Lung (tissue), 12 donors: ENCODE data around the gene ACSS2. TPM values are rescaled to one million over a fixed set of nuclear protein-coding genes. Genes with fewer than 3 reads are reported as not detected.
A peak's percentile ranks its signal among the peaks of the same experiment; 100 is the strongest.

ENCODE experiments used
- ATAC-seq: fragments of 200-7000 bp; cut with Tn5 transposase; one replicate; pipeline ENCODE4 v1.9.1; 2020; ENCODE audit warnings: moderate number of reproducible peaks; ENCODE audit not compliant: insufficient read depth, low FRiP score
- DNase-seq, 3 donors: peaks; one replicate each; pipeline ENCODE4 v3.0.0-alpha.2; 2013 to 2017
- H3K27ac ChIP-seq, 2 donors: one replicate each; pipeline ENCODE4 v1.5.1; 2013; ENCODE audit warnings: mild to moderate bottlenecking in 2 of 2, moderate library complexity in 2 of 2, control low read depth in 1 of 2, inconsistent platforms in 1 of 2, low read depth in 1 of 2, low read length in 1 of 2
- H3K27me3 ChIP-seq, 3 donors: one replicate each; pipeline ENCODE4 v1.5.1; 2013; ENCODE audit warnings: low read length in 2 of 3; ENCODE audit not compliant: control insufficient read depth in 3 of 3, insufficient read depth in 3 of 3
- H3K36me3 ChIP-seq, 4 donors: one replicate each; pipeline ENCODE4 v1.5.1; 2013; ENCODE audit warnings: low read length in 4 of 4, mild to moderate bottlenecking in 1 of 4, moderate library complexity in 1 of 4; ENCODE audit not compliant: control insufficient read depth in 4 of 4, insufficient read depth in 4 of 4
- H3K4me1 ChIP-seq, 5 donors: one replicate each; pipeline ENCODE4 v1.5.1; 2013; ENCODE audit warnings: low read length in 5 of 5, mild to moderate bottlenecking in 2 of 5, moderate library complexity in 1 of 5; ENCODE audit not compliant: control insufficient read depth in 5 of 5, insufficient read depth in 5 of 5
- H3K4me3 ChIP-seq: one replicate; pipeline ENCODE4 v1.5.1; 2013; ENCODE audit warnings: mild to moderate bottlenecking, control low read depth, moderate library complexity
- H3K9ac ChIP-seq, 2 donors: one replicate each; pipeline ENCODE4 v1.5.1; 2013; ENCODE audit warnings: low read length in 2 of 2, control low read depth in 1 of 2; ENCODE audit not compliant: insufficient read depth in 1 of 2
- H3K9me3 ChIP-seq, 4 donors: one replicate each; pipeline ENCODE4 v1.5.1; 2013; ENCODE audit warnings: low read length in 3 of 4, mild to moderate bottlenecking in 1 of 4, moderate library complexity in 1 of 4; ENCODE audit not compliant: control insufficient read depth in 4 of 4, insufficient read depth in 3 of 4
- WGBS, 2 donors: extraction: QIAGEN DNeasy Blood & Tissue Kit; methylation state at CpG; one replicate each; pipeline ENCODE4 v1.1.7; 2013; 5-methylcytosine and 5-hydroxymethylcytosine counted together
- polyA plus RNA-seq, 2 donors: library from polyadenylated mRNA; stranded (reverse); fragments of 200-250 nt; gene quantifications; one replicate each; pipeline ENCODE4 v1.2.1, GENCODE V29; 2013
- total RNA-seq, 2 donors: library from RNA; depleted of rRNA in 1 of 2; stranded (reverse); fragments of >200 nt in 1 of 2; gene quantifications; one replicate each; pipeline ENCODE4 v1.2.1, GENCODE V29; 2014 to 2021
- TF ChIP-seq, protein P1 (sequence below): IDR thresholded peaks from 2 replicates; pipeline ENCODE4 v1.5.1; 2012; ENCODE audit warnings: mild to moderate bottlenecking; ENCODE audit errors: control extremely low read depth, extremely low read depth
- donor health status: control.
- donor health status: control.
- donor health status: Bipolar disorder and iron deficiency.
- donor health status: healthy.
- donor health status: DM: yes; HTN: yes; CAD: no.

The ACSS2 gene
- total and polyA plus RNA-seq, 4 donors, result 69.7 to 300 (median 161) TPM

DNA sequence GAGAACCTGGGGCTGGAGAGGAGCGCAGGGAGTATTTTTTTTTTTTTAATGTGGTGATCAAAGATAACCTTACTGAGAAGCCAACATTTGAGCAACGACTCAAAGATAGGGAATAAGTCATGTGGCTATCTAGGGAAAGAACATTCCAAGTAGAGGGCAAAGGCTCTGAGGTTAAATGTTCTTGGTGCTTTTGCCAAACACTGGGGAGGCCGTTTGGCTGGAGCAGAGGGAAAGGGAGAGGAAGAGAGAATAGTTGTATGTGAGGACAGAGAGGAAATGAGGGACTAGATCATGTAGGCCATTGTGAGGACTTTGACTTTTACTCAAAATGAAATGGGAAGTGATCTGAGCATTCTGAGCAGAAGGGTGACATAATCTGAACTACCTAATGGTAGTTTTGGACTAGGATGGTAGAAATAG is 27.8 kb downstream of the ACSS2 start:
- H3K36me3 ChIP-seq, result peaks cover 0 to 3% (median 0%) of the 10 kb centered on the region in 4 donors
- ATAC-seq (no peak), DNase-seq (no peak)
- WGBS, 2 donors, result 54 to 62% methylated on average over 3 of the region's 3 CpGs
- peak overlapping the region in 1 of 2 donors; percentile 73 for H3K27ac ChIP-seq
- H3K9ac ChIP-seq, result no peak overlapping the region
- no peak overlapping the region for H3K4me3 ChIP-seq
- H3K27me3 ChIP-seq, result no peaks in the 10 kb centered on the region
- TF ChIP-seq, protein P1, sequence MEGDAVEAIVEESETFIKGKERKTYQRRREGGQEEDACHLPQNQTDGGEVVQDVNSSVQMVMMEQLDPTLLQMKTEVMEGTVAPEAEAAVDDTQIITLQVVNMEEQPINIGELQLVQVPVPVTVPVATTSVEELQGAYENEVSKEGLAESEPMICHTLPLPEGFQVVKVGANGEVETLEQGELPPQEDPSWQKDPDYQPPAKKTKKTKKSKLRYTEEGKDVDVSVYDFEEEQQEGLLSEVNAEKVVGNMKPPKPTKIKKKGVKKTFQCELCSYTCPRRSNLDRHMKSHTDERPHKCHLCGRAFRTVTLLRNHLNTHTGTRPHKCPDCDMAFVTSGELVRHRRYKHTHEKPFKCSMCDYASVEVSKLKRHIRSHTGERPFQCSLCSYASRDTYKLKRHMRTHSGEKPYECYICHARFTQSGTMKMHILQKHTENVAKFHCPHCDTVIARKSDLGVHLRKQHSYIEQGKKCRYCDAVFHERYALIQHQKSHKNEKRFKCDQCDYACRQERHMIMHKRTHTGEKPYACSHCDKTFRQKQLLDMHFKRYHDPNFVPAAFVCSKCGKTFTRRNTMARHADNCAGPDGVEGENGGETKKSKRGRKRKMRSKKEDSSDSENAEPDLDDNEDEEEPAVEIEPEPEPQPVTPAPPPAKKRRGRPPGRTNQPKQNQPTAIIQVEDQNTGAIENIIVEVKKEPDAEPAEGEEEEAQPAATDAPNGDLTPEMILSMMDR, result no peak
- peaks cover 3 to 12% (median 6%) of the 10 kb centered on the region in 5 donors for H3K4me1 ChIP-seq
- H3K9me3 ChIP-seq, result no peaks in the 10 kb centered on the region

DNA sequence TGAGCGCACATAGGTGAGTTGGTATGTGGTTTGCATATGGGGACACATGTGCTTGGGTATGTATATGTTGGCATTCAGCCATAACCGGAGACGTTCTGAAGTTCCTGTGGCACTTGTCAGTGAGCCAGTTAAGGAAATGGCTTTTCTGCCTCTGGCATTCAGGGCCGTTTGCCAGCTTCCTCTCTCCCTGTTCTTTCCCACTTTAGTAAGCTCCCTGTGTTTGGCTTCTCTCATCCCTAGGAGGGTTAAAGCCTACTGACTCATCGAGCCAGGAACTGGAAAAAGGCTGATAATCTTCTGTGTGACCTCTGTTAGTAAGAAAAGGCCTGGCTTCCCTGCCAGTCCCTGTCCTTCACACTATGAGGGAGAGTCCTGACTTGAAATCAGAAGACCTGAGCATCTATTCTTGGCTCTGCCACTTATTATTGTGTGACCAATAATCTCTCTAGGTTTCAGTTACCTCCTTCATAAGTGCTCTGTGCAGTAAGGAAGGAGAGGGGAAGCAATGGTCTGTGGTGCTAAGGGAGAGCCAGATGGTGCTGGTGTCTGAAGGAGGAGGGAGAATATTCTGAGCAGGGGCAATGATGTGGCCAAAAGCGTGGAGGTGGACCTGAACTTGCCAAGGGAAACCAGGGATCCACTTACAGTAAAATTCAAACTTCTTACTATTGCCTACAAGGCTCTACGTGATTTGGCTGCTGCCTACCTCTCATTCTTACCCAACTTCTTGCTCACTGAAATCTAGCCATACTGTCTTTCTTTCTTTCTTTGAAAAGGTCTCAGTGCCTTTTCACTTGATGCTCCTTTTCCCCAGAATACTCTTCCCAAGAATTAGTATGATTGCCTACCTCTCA is 31.4 kb downstream of the ACSS2 start:
- peak; percentile 35 to 72 (median 53) for DNase-seq
- H3K9ac ChIP-seq, result no peak overlapping the region
- WGBS, 2 donors, result 26% methylated on average over 7 of the region's 7 CpGs
- peak; percentile 78 for ATAC-seq
- H3K9me3 ChIP-seq, result no peaks in the 10 kb centered on the region
- peak overlapping the region; percentile 78 for H3K27ac ChIP-seq
- H3K36me3 ChIP-seq, result no peaks in the 10 kb centered on the region
- H3K27me3 ChIP-seq, result no peaks in the 10 kb centered on the region
- H3K4me1 ChIP-seq, result peaks cover 3 to 12% (median 6%) of the 10 kb centered on the region in 5 donors
- H3K4me3 ChIP-seq, result no peak overlapping the region
- TF ChIP-seq, protein P1, result no peak

DNA sequence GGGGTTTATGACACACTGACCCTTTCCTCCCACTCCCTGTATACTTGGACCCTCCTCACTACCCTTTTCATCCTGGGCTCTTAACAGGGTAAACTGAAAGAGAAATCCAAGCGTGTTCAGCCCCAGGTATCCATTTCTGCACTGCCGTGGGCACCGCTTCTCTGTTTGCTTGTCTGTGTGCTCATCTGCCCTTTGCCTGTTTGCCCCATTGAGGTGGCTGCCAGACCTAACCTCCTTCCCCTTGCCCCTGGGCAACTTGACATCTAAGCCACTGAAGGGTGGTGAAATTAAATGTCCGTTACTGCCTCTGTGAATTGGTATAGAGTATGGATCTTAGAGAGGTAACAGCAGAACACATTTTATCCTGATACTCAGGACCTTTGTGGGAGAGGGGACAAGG is 38.7 kb downstream of the ACSS2 start:
- no peak overlapping the region for H3K4me3 ChIP-seq
- no peak for DNase-seq
- H3K9me3 ChIP-seq, result no peaks in the 10 kb centered on the region
- no peaks in the 10 kb centered on the region for H3K27me3 ChIP-seq
- peaks cover 0 to 3% (median 0%) of the 10 kb centered on the region in 5 donors for H3K4me1 ChIP-seq
- peak overlapping the region in 1 of 2 donors; percentile 66 for H3K27ac ChIP-seq
- ATAC-seq, result no peak
- WGBS, 2 donors, result 95 to 98% methylated on average over 4 of the region's 4 CpGs
- H3K9ac ChIP-seq, result no peak overlapping the region
- H3K36me3 ChIP-seq, result peaks cover 0 to 19% (median 4%) of the 10 kb centered on the region in 4 donors
- TF ChIP-seq, protein P1, result no peak
